Hepatocyte (in vitro differentiated cells): ENCODE results near the gene ZBTB43. TPM values are rescaled to one million over a fixed set of nuclear protein-coding genes. Genes with fewer than 3 reads are reported as not detected.
"Not testable (repeated sequence)": the region's sequence is repeated elsewhere in the genome, so short reads cannot be mapped to it uniquely, and the experiment has no call there.

Experiments
- DNase-seq: peaks from one replicate; pipeline ENCODE4 v3.0.0-alpha.2; 2016; ENCODE audit warnings: low spot score
- H2AFZ ChIP-seq: fragments of 200-600 bp; sonication (generic); 2 replicates; pipeline ENCODE4 v1.6.0; 2016; ENCODE audit warnings: antibody characterized with exemption, mild to moderate bottlenecking
- H3K27ac ChIP-seq: fragments of 200-600 bp; sonication (generic); 2 replicates; pipeline ENCODE4 v1.5.1; 2016; ENCODE audit warnings: mild to moderate bottlenecking
- H3K27me3 ChIP-seq: fragments of 200-600 bp; sonication (generic); 2 replicates; pipeline ENCODE4 v1.6.1; 2016
- H3K36me3 ChIP-seq: fragments of 200-600 bp; sonication (generic); replicated peaks from 2 replicates; pipeline ENCODE4 v1.5.1; 2016; ENCODE audit warnings: low read depth; ENCODE audit not compliant: insufficient read depth
- H3K4me1 ChIP-seq: fragments of 200-600 bp; sonication (generic); 2 replicates; pipeline ENCODE4 v1.5.1; 2016; ENCODE audit warnings: mild to moderate bottlenecking, moderate library complexity; ENCODE audit not compliant: insufficient read depth
- H3K4me2 ChIP-seq: fragments of 200-600 bp; sonication (generic); 2 replicates; pipeline ENCODE4 v1.6.0; 2016
- H3K4me3 ChIP-seq: fragments of 200-600 bp; sonication (generic); 2 replicates; pipeline ENCODE4 v1.5.1; 2016; ENCODE audit warnings: mild to moderate bottlenecking
- H3K79me2 ChIP-seq: fragments of 200-600 bp; sonication (generic); 2 replicates; pipeline ENCODE4 v1.6.0; 2017; ENCODE audit warnings: mild to moderate bottlenecking
- H3K9me2 ChIP-seq: fragments of 200-600 bp; sonication (generic); replicated peaks from 2 replicates; pipeline ENCODE4 v1.6.0; 2017; ENCODE audit warnings: mild to moderate bottlenecking; ENCODE audit not compliant: insufficient read depth
- H3K9me3 ChIP-seq: fragments of 200-600 bp; sonication (generic); 2 replicates; pipeline ENCODE4 v1.5.1; 2016; ENCODE audit warnings: low read depth, mild to moderate bottlenecking
- H4K20me1 ChIP-seq: fragments of 200-600 bp; sonication (generic); 2 replicates; pipeline ENCODE4 v1.6.0; 2016; ENCODE audit warnings: mild to moderate bottlenecking; ENCODE audit not compliant: insufficient read depth, poor library complexity, severe bottlenecking
- EZH2 ChIP-seq: fragments of 200-600 bp; sonication (generic); IDR thresholded peaks from 2 replicates; pipeline ENCODE4 v1.6.1; 2016; ENCODE audit warnings: antibody characterized with exemption, mild to moderate bottlenecking, borderline replicate concordance
- EZH2phosphoT487 ChIP-seq: fragments of 200-600 bp; sonication (generic); IDR thresholded peaks from one replicate; pipeline ENCODE4 v1.6.1; 2018; ENCODE audit warnings: antibody characterized with exemption, mild to moderate bottlenecking, low read depth, moderate library complexity; ENCODE audit not compliant: unreplicated experiment, severe bottlenecking
- WGBS: methylation state at CpG from one replicate; pipeline ENCODE4 v1.1.6; 2016; ENCODE audit warnings: low lambda C conversion rate; ENCODE audit errors: missing lambda C conversion rate; 5-methylcytosine and 5-hydroxymethylcytosine counted together
- polyA plus RNA-seq: library from polyadenylated mRNA; unstranded; fragments of >200 nt; fragmentation: Nextera tagmentation; extraction: Ambion mirVana; gene quantifications from 2 replicates; pipeline ENCODE4 v1.2.1, GENCODE V29; 2016
- total RNA-seq: library from RNA; depleted of rRNA; stranded (reverse); fragments of >200 nt; gene quantifications from 2 replicates; pipeline ENCODE4 v1.2.3, GENCODE V29; 2014
- TF ChIP-seq, protein P1 (sequence below): fragments of 200-600 bp; sonication (generic); IDR thresholded peaks from 2 replicates; pipeline ENCODE4 v1.5.1; 2016; ENCODE audit warnings: antibody characterized with exemption, mild to moderate bottlenecking; ENCODE audit not compliant: poor library complexity

The ZBTB43 gene
- total and polyA plus RNA-seq, 2 experiments from 2014 or later: 14.9 to 16.4 TPM

DNA sequence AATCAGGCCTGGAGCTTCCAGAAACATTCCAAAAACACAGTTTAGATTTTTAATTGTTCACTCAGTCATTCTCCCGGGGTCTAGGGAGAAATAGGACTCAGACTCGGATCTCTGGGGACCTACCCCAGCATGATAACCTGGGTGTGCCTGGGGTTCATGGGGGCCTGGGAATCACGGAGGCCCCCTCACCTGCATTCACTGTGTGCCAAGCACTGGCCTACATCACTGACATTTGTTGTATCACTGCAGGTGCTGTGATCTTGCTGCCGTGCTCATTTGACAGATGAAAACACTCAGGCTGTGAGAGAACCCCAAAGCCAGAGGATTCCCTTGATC is 22.8 kb upstream of the ZBTB43 start:
- TF ChIP-seq, protein P1, sequence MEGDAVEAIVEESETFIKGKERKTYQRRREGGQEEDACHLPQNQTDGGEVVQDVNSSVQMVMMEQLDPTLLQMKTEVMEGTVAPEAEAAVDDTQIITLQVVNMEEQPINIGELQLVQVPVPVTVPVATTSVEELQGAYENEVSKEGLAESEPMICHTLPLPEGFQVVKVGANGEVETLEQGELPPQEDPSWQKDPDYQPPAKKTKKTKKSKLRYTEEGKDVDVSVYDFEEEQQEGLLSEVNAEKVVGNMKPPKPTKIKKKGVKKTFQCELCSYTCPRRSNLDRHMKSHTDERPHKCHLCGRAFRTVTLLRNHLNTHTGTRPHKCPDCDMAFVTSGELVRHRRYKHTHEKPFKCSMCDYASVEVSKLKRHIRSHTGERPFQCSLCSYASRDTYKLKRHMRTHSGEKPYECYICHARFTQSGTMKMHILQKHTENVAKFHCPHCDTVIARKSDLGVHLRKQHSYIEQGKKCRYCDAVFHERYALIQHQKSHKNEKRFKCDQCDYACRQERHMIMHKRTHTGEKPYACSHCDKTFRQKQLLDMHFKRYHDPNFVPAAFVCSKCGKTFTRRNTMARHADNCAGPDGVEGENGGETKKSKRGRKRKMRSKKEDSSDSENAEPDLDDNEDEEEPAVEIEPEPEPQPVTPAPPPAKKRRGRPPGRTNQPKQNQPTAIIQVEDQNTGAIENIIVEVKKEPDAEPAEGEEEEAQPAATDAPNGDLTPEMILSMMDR: no peak
- TF ChIP-seq EZH2 (no peak), EZH2phosphoT487 (no peak)
- Histone ChIP-seq H3K79me2 (no peaks in the 10 kb centered on the region), H3K9me2 (no peaks in the 10 kb centered on the region), H2AFZ (no peak overlapping the region), H4K20me1 (no peaks in the 10 kb centered on the region), H3K4me3 (no peak overlapping the region), H3K4me1 (no peaks in the 10 kb centered on the region), H3K36me3 (no peaks in the 10 kb centered on the region), H3K27ac (no peak overlapping the region), H3K27me3 (peaks cover 17% of the 10 kb centered on the region), H3K4me2 (no peak overlapping the region), H3K9me3 (no peaks in the 10 kb centered on the region)
- WGBS: 41% methylated on average over 4 of the region's 4 CpGs
- DNase-seq: no peak

DNA sequence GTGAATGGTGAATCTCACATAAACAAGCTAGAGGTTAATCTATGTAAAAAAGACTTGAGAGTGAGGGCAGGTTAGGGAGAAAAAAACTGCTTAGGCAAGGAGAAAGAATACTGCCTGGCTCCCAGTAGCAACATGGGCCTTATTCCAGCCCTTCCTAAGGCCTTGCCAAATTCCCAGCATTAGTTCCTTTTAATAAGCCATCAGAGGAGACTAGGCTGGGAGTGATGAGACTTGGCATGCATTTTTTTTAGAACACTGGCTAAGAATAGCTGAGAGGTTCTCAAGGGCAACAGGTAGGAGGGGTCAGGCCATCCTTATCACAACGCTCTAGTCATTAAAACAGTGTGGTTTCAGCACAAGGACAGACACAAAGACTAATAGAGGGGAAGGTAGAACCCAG is 20.9 kb upstream of the ZBTB43 start:
- peaks cover 3% of the 10 kb centered on the region for H3K4me1 ChIP-seq
- H3K36me3 ChIP-seq: no peaks in the 10 kb centered on the region
- H3K27ac ChIP-seq: no peak overlapping the region
- TF ChIP-seq EZH2: no peak
- no peak for TF ChIP-seq EZH2phosphoT487
- TF ChIP-seq, protein P1: no peak
- WGBS: 61% methylated on average over 1 of the region's 1 CpG
- no peak overlapping the region for H3K4me2 ChIP-seq
- peaks cover 9% of the 10 kb centered on the region for H3K27me3 ChIP-seq
- no peaks in the 10 kb centered on the region for H3K79me2 ChIP-seq
- no peaks in the 10 kb centered on the region for H4K20me1 ChIP-seq
- H2AFZ ChIP-seq: no peak overlapping the region
- H3K9me2 ChIP-seq: no peaks in the 10 kb centered on the region
- DNase-seq: no peak
- no peaks in the 10 kb centered on the region for H3K9me3 ChIP-seq
- H3K4me3 ChIP-seq: no peak overlapping the region

DNA sequence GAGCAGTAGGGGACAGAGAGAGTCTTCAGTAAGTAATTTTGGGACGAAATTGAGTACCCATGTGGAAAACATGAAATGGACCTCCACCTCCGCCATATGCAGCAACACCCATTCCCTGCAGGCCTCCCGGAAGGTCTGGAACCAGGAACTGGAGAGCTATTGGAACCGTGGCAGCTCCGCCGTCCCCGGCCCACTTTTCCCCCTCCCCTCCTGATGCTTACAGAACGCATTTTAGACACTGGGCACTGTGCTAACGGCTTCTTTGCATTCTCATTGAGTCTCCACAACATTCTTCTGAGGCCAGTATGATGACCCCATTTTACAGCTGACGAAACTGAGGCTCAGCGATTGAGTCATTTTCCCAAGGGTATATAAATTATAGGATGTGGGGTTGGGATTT is 20.4 kb upstream of the ZBTB43 start:
- 94% methylated on average over 11 of the region's 11 CpGs for WGBS
- peaks cover 3% of the 10 kb centered on the region for H3K4me1 ChIP-seq

DNA sequence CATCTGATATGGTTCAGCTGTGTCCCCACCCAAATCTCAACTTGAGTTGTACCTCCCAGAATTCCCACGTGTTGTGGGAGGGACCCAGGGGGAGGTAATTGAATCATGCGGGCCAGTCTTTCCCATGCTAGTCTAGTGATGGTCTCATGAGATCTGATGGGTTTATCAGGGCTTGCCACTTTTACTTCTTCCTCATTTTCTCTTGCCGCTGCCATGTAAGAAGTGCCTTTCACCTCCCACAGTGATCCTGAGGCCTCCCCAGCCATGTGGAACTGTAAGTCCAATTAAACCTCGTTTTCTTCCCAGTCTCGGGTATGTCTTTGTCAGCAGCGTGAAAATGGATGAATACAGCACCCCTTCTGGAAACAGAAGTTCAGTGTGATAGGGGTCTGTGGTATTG is 20.0 kb upstream of the ZBTB43 start:
- H3K4me2 ChIP-seq, H3K27me3 ChIP-seq, H3K9me2 ChIP-seq: not testable (repeated sequence)

More for the DNA sequence above, 20.4 kb upstream of the ZBTB43 start:
- no peak overlapping the region for H3K4me2 ChIP-seq
- no peaks in the 10 kb centered on the region for H4K20me1 ChIP-seq
- H3K27me3 ChIP-seq: peaks cover 9% of the 10 kb centered on the region
- DNase-seq: no peak
- no peaks in the 10 kb centered on the region for H3K9me2 ChIP-seq
- no peak overlapping the region for H3K4me3 ChIP-seq
- no peaks in the 10 kb centered on the region for H3K79me2 ChIP-seq
- TF ChIP-seq EZH2: no peak
- no peak for TF ChIP-seq EZH2phosphoT487
- TF ChIP-seq, protein P1: no peak
- no peak overlapping the region for H3K27ac ChIP-seq
- no peaks in the 10 kb centered on the region for H3K9me3 ChIP-seq
- H3K36me3 ChIP-seq: no peaks in the 10 kb centered on the region
- no peak overlapping the region for H2AFZ ChIP-seq

More for the DNA sequence above, 20.0 kb upstream of the ZBTB43 start:
- DNase-seq, H3K9me3 ChIP-seq, H3K4me1 ChIP-seq, H3K36me3 ChIP-seq, H4K20me1 ChIP-seq, H2AFZ ChIP-seq, H3K27ac ChIP-seq, H3K4me3 ChIP-seq, H3K79me2 ChIP-seq: not testable (repeated sequence)
- WGBS: 91% methylated on average over 6 of the region's 6 CpGs
